Suppressor macrophage treated with lipopolysaccharide for 4 hours (primary cell): ENCODE data around the gene ZNF697.
"Not testable (repeated sequence)": the region's sequence is repeated elsewhere in the genome, so short reads cannot be mapped to it uniquely, and the experiment has no call there.

Source experiments
- DNase-seq: peaks from one replicate; pipeline ENCODE4 v3.0.0-alpha.2; 2020

Gene ZNF697

GRCh38 chr1:119647734-119648619, at the start of gene ZNF697:
ZNF697 (minus strand) TSS chr1:119648266; CDS start chr1:119626100, 22,166 bp downstream.
- DNase-seq = peak; percentile 96

DNA sequence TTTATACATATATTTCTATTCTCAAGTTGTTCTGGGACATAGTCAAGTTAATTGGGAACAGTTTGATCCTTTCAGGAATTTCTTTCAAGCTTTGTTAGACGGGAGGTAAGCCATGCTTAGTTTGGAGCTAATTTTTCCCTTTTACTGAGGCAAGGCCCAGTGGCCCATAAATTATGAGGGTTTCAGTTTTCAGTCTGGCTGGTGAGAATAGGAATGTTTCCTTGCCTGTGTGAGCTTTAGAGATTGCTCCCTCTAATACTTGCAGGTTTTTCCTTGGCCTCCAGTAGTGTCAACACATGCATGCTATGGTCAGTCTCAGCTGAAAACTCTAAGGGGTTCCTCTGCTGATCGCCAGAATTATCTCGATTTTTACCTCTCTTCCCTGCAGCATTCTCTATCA, 49.5 kb upstream of the ZNF697 start:
- no peak for DNase-seq

GRCh38 chr1:119696863-119697262, 48.8 kb upstream of the ZNF697 start:
- DNase-seq = not testable (repeated sequence)

- DNase-seq = no peak
Observed at GRCh38 chr1:119689511-119689910, 41.4 kb upstream of the ZNF697 start.

DNA sequence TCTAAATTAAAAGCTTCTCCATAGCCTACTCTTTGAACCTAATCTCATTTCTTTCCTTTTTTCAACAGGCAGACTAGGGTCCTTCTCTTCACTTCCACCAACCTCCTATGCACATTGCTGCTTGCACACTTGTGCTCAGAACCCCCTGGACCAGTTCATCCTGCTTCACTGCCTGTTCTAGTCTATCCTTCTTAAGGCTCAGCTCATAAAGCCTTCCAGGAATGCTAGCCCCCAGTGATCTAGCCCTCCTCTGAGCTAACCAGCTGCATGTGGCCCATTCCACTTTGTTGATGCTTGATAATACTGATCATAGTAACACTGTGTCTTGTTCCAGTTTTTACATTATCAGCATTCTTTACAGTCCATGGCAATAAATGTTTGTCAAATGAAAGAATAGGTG, 40.7 kb upstream of the ZNF697 start:
- no peak for DNase-seq

GRCh38 chr1:119687434-119688079, 39.5 kb upstream of the ZNF697 start:
- no peak for DNase-seq

DNA sequence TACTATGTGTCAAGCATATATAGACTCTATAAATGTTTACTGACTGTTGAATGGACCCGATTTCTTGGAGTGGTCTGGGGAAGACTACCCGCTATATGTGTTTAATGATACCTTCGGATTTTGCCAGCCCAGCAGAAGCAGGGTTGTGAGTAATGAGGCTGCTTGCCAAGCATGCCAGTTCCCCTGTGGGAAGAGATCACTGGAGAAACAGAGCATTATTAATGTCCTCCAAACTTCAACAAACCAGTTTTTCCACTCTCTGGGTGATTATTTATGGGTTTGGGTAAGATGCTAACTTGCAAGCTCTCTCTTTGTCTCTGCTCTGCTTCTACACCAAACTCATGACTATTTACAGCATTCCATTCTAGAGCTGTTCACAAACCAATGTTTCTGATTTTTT, 38.6 kb upstream of the ZNF697 start:
- no peak for DNase-seq

DNA sequence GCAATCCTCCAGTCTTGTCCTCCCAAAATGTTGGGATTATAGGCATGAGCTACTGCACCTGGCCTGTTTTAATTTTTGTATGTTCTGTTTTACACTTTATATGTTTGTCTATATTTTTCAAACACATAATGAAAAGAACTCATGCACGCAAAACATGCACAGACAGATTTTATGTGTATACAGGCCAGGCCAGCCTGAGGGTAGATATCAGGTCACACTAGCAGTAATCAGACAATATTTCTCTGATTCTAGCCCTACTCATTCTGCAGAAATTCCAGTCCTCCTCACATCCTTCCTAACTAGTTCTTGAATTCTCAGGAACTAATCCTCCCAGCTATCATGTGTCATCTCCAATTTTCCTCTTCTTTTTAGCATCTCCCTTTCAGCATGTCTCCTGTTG, 35.8 kb upstream of the ZNF697 start:
- DNase-seq = no peak

DNA sequence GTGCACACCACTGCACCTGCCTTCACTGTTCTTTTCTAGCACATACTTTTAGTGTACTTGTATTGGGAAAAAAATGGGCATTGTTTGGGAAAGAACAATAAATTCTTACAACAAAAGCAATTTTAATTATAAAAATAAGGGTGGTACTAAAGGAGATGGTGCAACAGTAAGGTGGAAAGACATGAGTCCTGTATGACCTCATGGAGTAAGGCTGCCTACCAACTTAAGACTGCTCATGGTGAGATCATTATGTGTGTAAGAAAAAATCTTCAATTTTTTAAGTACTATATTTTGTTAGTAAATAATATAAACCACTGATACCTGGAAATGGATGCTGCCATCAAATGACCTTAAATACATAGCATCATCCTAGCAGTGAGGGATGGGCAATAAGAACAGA, 34.1 kb upstream of the ZNF697 start:
- no peak for DNase-seq

DNA sequence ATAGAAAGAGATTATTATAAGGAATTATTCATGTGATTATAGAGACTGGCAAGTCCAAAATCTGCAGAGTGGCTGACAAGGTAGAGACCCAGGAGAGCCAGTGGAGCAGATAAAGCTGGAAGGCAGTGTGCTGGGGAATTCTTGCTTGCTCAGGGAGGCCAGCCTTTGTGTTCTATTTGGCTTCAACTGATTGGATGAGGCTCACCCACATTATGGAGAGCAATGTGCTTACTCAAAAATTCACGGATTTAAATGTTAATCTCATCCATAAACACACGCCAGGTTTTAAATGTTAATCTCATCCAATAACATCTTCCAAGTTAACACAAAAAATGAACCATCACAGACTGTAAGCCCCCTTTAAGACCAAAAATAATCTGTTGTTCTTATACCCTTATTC, 33.5 kb upstream of the ZNF697 start:
- DNase-seq = no peak

- DNase-seq = no peak
Observed at GRCh38 chr1:119680723-119681122, 32.7 kb upstream of the ZNF697 start.

GRCh38 chr1:119680193-119680592, 32.1 kb upstream of the ZNF697 start:
- no peak for DNase-seq

DNA sequence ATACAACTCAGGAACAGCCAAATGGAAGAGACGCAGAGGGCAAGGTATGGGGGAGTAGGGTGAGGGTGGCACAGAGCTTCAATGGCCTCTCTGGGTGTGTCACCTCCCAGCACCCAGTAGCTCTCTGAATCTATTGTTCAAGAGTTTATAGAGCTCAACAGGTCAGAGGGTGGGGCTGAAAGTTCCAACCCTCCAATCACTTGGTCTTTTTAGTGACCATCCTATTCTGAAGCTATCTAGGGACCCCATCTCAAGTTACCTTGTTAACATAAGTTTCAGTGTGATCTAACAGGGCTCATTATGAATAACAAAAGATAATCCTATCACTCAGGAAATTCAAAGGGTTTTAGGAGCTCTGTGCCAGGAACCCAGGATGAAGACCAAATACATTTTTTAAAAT, 31.2 kb upstream of the ZNF697 start:
- DNase-seq = no peak

DNA sequence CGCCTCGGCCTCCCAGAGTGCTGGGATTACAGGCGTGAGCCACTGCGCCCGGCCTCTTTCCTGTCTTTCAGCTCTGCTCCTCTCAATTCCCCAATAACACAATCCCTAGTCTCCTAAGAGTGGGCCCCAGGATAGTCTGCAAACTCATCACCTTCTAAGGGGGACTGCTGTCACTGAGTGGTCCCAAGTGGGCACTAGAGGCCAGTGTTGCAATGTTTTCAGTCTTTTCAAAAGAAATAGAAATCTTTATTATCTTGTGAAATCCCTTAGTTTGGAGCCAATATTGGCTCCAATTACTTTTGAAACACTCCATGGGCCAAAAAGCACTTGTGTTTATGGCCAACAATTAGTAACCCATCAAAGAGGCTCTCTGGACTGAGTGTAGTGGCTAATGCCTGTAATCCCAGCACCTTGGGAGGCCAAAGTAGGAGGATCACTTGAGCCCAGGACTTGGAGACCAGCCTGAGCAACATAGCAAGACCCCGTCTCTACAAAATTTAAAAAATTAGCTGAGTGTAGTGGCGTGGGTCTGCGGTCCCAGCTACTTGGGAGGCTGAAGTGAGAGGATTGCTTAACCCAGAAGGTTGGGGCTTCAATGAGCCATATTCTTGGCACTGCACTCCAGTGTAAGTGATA, 28.6 kb upstream of the ZNF697 start:
- no peak for DNase-seq

DNA sequence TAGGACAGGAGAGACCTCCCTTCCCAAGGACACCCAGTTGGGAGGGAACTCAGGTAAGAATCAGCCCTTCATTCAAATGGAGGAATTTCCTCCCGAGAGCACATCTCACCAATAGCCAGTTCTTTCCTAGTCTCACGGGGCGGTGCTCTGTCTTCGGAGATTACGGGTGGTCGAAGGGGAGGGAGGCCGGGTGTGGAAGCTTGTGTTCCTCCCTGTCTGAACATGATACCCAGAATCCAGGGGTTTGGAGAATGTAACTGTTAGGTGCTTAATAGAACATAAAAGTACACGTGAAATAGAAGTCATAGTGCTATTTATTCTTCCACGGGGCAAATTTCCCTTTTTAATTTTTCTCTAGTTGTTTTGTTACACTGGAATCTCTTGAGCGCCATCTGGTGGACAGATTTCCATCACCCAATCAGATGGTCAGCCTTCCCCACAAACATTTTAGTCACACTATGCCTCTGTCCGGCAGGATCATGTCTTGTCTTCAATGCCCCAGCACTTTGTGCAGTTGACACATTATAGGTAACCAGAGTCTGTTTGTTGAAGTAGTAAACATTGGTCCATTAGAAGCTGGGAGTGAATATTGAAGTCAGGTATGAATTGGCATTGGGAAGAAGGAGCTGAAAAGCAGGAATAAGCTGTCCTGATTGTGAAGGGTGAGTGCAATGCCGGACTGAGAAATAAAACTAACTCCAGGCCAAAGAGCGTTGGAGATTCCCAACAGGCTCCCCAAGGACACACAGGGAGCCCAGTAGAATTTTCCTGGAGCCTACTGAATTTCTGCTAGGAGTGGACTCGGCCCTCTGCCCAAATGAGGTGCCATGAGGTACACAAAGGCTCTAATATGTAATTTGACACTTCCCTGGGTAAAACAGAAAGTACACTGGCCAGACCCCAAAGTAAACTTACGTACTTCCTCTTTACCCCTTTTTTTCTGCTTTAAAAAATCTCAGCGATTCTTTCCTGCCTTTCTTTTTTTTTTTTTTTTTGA, 27.6 kb upstream of the ZNF697 start:
- peak; percentile 90 for DNase-seq

- no peak for DNase-seq
Observed at GRCh38 chr1:119674835-119675289, 26.8 kb upstream of the ZNF697 start.

DNA sequence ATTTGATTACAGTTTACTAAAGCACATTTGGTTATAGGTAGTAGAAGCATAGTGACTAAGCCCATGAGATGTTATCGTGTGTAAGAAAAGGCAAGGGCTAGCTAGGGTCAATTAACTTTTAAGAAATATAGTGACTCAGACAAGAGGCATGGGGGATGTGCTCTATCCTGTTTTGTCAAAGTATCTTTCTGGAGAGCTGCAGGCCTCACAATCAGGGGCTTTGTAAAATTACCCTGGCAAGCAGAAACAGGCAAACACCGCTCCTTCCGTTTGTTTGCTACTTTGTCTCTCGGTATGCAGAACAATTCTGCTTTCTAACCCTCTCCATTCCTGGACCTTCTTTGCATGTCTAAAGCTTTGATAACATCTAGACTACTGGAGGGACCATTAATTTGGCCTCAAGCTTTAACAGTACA, 26.1 kb upstream of the ZNF697 start:
- no peak for DNase-seq

- DNase-seq = no peak
Observed at GRCh38 chr1:119673171-119673940, 25.3 kb upstream of the ZNF697 start.

GRCh38 chr1:119670898-119671297, 22.8 kb upstream of the ZNF697 start:
- DNase-seq = no peak

- DNase-seq = no peak
Observed at GRCh38 chr1:119667173-119667572, 19.1 kb upstream of the ZNF697 start.

- DNase-seq = no peak
Observed at GRCh38 chr1:119664067-119664466, 16.0 kb upstream of the ZNF697 start.

GRCh38 chr1:119662034-119662437, 14.0 kb upstream of the ZNF697 start:
- DNase-seq = no peak
